K562 (cell line): ENCODE data around the gene CCDC184.

ENCODE experiments used
- KLF16 ChIP-seq: IDR thresholded peaks from 2 replicates; pipeline ENCODE4 v1.6.1; 2016; ENCODE audit warnings: antibody characterized with exemption
- MXI1 ChIP-seq: IDR thresholded peaks from 2 replicates; pipeline ENCODE4 v1.6.1; 2011; ENCODE audit warnings: low read depth, mild to moderate bottlenecking, improper control_type of control experiment, low read length
- SREBF2 ChIP-seq: sonication (generic); formaldehyde crosslinking; IDR thresholded peaks from 2 replicates; pipeline ENCODE4 v1.4.0; 2020; ENCODE audit warnings: mild to moderate bottlenecking, missing genetic modification reagents
- ZNF217 ChIP-seq: sonication (generic); formaldehyde crosslinking; IDR thresholded peaks from 2 replicates; pipeline ENCODE4 v1.8.0; 2022; ENCODE audit warnings: mild to moderate bottlenecking, missing genetic modification reagents
- TF ChIP-seq, protein P1 (sequence below): sonication (generic); formaldehyde crosslinking; IDR thresholded peaks from 2 replicates; pipeline ENCODE4 v1.9.0; 2022; ENCODE audit warnings: mild to moderate bottlenecking, missing genetic modification reagents

DNA sequence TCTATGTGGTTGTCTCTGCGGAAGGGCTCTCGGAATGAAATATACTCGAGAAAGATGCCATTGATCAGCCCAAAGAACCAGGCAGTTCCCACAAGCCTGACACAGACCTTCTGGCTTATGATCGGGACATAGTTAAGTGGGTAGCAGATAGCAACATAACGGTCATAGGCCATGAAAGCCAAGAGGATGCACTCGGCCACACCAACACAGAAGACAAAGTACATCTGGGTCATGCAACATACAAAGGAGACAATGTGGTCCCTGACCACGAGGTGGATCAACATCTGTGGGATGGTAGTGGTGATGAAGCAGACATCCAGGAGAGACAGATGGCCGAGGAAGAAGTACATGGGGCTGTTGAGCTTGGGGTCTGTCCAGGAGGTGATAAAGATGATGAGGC lies 19.3 kb downstream of the CCDC184 start:
- TF ChIP-seq SREBF2 (CRISPR knock-in tag) (no peak), KLF16 (no peak), MXI1 (no peak), ZNF217 (CRISPR knock-in tag) (no peak)
- TF ChIP-seq, protein P1, sequence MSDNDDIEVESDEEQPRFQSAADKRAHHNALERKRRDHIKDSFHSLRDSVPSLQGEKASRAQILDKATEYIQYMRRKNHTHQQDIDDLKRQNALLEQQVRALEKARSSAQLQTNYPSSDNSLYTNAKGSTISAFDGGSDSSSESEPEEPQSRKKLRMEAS (CRISPR knock-in tag) = no peak
